K562 (cell line): ENCODE measurements around the gene IL33. TPM values are rescaled to one million over a fixed set of nuclear protein-coding genes. Genes with fewer than 3 reads are reported as not detected.

Experiments used
- polyA plus RNA-seq, 8 experiments: library from polyadenylated mRNA; depleted of rRNA in 4 of 8; stranded (reverse) in 5 of 8; unstranded in 3 of 8; fragments of >200 nt; fragmentation: Nextera tagmentation in 2 of 8; fragmentation: Illumina TruSeq in 1 of 8; extraction: Ambion mirVana in 2 of 8; extraction: Trizol in 1 of 8; gene quantifications; 2 replicates each; pipeline versions ENCODE4 v1.2.1 to v1.2.3, GENCODE V29; 2011 to 2014; ENCODE audit warnings: inconsistent platforms in 1 of 8, missing spikeins in 1 of 8
- total RNA-seq, 7 experiments: library from RNA; depleted of rRNA in 6 of 7; stranded (reverse); fragments of >200 nt in 6 of 7; fragmentation: Illumina TruSeq in 2 of 7; extraction: Trizol in 2 of 7; gene quantifications; 2 replicates each; pipeline versions ENCODE4 v1.2.1 to v1.2.3, GENCODE V29; 2011 to 2021; ENCODE audit warnings: low replicate concordance in 1 of 7
- TF ChIP-seq, protein P1 (sequence below): fragments of 200-600 bp; sonication (generic); IDR thresholded peaks from one replicate; pipeline ENCODE4 v1.6.1; 2012; ENCODE audit warnings: mild to moderate bottlenecking, low read depth, low read length, inconsistent platforms

IL33 gene
- total and polyA plus RNA-seq, 9 of the 15 experiments (the other 6 are each of a cell fraction or from before 2014, with no cell fraction given) = not detected

- TF ChIP-seq, protein P1, sequence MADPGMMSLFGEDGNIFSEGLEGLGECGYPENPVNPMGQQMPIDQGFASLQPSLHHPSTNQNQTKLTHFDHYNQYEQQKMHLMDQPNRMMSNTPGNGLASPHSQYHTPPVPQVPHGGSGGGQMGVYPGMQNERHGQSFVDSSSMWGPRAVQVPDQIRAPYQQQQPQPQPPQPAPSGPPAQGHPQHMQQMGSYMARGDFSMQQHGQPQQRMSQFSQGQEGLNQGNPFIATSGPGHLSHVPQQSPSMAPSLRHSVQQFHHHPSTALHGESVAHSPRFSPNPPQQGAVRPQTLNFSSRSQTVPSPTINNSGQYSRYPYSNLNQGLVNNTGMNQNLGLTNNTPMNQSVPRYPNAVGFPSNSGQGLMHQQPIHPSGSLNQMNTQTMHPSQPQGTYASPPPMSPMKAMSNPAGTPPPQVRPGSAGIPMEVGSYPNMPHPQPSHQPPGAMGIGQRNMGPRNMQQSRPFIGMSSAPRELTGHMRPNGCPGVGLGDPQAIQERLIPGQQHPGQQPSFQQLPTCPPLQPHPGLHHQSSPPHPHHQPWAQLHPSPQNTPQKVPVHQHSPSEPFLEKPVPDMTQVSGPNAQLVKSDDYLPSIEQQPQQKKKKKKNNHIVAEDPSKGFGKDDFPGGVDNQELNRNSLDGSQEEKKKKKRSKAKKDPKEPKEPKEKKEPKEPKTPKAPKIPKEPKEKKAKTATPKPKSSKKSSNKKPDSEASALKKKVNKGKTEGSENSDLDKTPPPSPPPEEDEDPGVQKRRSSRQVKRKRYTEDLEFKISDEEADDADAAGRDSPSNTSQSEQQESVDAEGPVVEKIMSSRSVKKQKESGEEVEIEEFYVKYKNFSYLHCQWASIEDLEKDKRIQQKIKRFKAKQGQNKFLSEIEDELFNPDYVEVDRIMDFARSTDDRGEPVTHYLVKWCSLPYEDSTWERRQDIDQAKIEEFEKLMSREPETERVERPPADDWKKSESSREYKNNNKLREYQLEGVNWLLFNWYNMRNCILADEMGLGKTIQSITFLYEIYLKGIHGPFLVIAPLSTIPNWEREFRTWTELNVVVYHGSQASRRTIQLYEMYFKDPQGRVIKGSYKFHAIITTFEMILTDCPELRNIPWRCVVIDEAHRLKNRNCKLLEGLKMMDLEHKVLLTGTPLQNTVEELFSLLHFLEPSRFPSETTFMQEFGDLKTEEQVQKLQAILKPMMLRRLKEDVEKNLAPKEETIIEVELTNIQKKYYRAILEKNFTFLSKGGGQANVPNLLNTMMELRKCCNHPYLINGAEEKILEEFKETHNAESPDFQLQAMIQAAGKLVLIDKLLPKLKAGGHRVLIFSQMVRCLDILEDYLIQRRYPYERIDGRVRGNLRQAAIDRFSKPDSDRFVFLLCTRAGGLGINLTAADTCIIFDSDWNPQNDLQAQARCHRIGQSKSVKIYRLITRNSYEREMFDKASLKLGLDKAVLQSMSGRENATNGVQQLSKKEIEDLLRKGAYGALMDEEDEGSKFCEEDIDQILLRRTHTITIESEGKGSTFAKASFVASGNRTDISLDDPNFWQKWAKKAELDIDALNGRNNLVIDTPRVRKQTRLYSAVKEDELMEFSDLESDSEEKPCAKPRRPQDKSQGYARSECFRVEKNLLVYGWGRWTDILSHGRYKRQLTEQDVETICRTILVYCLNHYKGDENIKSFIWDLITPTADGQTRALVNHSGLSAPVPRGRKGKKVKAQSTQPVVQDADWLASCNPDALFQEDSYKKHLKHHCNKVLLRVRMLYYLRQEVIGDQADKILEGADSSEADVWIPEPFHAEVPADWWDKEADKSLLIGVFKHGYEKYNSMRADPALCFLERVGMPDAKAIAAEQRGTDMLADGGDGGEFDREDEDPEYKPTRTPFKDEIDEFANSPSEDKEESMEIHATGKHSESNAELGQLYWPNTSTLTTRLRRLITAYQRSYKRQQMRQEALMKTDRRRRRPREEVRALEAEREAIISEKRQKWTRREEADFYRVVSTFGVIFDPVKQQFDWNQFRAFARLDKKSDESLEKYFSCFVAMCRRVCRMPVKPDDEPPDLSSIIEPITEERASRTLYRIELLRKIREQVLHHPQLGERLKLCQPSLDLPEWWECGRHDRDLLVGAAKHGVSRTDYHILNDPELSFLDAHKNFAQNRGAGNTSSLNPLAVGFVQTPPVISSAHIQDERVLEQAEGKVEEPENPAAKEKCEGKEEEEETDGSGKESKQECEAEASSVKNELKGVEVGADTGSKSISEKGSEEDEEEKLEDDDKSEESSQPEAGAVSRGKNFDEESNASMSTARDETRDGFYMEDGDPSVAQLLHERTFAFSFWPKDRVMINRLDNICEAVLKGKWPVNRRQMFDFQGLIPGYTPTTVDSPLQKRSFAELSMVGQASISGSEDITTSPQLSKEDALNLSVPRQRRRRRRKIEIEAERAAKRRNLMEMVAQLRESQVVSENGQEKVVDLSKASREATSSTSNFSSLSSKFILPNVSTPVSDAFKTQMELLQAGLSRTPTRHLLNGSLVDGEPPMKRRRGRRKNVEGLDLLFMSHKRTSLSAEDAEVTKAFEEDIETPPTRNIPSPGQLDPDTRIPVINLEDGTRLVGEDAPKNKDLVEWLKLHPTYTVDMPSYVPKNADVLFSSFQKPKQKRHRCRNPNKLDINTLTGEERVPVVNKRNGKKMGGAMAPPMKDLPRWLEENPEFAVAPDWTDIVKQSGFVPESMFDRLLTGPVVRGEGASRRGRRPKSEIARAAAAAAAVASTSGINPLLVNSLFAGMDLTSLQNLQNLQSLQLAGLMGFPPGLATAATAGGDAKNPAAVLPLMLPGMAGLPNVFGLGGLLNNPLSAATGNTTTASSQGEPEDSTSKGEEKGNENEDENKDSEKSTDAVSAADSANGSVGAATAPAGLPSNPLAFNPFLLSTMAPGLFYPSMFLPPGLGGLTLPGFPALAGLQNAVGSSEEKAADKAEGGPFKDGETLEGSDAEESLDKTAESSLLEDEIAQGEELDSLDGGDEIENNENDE = no peak
Measured at GRCh38 chr9:6195714-6196360, 19.8 kb upstream of the IL33 start (continued).
